ENCODE measurements around the gene OR5V1.

OR5V1 gene

GRCh38 chr6:29319931-29320330, 48.7 kb downstream of the OR5V1 start:
- no peak overlapping the region for H3K4me3 ChIP-seq (ENCODE audit: low read depth, low read length)
- TF ChIP-seq CTCF (IDR thresholded peaks at IDR 0.05; ENCODE audit: borderline replicate concordance, insufficient read depth, low read depth, low read length), result no peak
